ENCODE measurements around the gene GNG2.

- TF ChIP-seq CTCF (IDR thresholded peaks at IDR 0.05; ENCODE audit: poor library complexity) = no peak
- TF ChIP-seq EZH2phosphoT487 (IDR thresholded peaks at IDR 0.05; ENCODE audit: low read depth, severe bottlenecking, unreplicated experiment) = no peak
- TF ChIP-seq EZH2 (IDR thresholded peaks at IDR 0.05; ENCODE audit: borderline replicate concordance) = no peak
These were observed 550 bp downstream of the GNG2 start for GRCh38 chr14:51860825-51861499.

Data from hepatocyte (in vitro differentiated cells).